ENCODE measurements around the gene CILP2. TPM values are rescaled to one million over a fixed set of nuclear protein-coding genes. Genes with fewer than 3 reads are reported as not detected.

Gene CILP2
- 0.29 TPM for polyA plus RNA-seq (2013, experiment 1 of 2; ENCODE audit: insufficient read length)
- 0.18 TPM for polyA plus RNA-seq (2013, experiment 2 of 2; ENCODE audit: insufficient read length)

- no peak for DNase-seq
Observed at GRCh38 chr19:19538061-19538784, at the start of gene CILP2. CILP2 (plus strand) TSS chr19:19538265; CDS start chr19:19538350, 85 bp downstream.

GRCh38 chr19:19488875-19489690 is 49.0 kb upstream of the CILP2 start:
- DNase-seq, result peak; percentile 96

GRCh38 chr19:19489804-19490204 is 48.3 kb upstream of the CILP2 start:
- no peak for DNase-seq

DNA sequence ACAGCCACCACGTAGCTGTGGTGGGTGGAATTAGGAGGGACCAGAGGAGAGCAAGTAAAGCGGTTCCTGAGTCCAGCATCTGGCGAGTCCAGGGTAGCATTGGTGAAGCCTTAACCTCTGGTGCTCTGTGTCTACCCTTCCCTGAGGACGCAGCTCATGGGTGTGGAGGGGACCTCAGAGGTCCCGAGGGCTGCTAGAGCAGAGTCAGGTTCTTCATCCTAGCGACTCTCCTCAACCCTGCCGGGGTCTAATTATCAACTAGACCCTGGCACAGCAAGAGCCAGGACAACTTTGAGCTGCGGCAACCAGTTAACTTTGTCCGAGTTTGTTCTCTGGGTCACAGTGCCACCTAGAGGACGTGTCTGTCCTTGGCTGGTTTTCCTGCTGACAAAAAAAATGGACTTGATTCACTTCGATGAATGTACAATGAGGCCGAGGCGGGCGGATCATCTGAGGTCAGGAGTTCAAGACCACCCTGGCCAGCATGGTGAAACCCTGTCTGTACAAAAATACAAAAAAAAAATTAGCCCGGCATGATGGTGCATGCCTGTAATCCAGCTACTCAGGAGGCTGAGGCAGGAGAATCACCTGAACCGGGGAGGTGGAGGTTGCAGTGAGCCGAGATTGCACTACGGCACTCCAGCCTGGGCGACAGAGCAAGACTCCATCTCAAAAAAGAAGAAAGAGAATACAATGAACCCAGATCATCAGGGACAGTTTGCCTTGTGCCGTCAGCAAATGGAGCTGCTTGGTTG is 47.7 kb upstream of the CILP2 start:
- peak; percentile 81 for DNase-seq

DNA sequence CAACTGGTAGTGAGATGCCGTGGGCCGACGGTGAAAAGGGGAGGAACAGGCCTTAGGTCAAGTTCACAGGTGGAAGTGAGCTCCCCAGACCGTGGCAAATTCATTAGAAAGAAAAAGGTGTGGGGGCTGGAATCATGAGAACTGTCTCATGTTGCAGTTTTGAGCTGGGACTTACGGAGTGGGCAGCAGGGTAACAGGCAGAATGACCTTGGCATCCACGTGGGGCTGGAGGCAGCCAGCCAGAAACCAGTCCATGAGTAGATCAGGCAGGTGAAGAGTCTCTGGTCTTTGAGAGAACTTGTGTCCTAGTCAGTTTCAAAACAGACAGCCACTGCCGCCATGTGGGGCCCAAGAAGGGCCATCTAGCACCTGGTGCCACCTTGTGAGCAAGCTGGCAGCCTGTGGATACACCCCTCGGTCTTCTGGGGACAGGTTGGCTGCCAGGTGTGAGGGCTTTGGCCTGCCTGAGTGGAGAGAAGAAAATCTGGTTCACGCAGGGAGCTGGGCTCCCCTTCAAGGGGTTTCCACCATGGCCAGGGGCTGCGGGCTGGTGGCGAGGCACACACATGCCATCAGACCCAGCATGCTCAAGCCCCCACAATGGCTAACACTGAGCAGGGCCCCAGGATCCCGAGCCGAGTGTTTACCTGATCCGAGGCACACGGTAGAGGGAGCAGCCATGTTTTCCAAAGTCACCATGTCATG is 46.6 kb upstream of the CILP2 start:
- no peak for DNase-seq

- no peak for DNase-seq
Observed at GRCh38 chr19:19492026-19492610, 45.9 kb upstream of the CILP2 start.

GRCh38 chr19:19493841-19494546 is 44.1 kb upstream of the CILP2 start:
- no peak for DNase-seq

- no peak for DNase-seq
Observed at GRCh38 chr19:19495614-19496603, 42.2 kb upstream of the CILP2 start.

GRCh38 chr19:19498255-19498991 is 39.6 kb upstream of the CILP2 start:
- DNase-seq, result no peak

GRCh38 chr19:19499272-19499995 is 38.6 kb upstream of the CILP2 start:
- DNase-seq, result no peak

DNA sequence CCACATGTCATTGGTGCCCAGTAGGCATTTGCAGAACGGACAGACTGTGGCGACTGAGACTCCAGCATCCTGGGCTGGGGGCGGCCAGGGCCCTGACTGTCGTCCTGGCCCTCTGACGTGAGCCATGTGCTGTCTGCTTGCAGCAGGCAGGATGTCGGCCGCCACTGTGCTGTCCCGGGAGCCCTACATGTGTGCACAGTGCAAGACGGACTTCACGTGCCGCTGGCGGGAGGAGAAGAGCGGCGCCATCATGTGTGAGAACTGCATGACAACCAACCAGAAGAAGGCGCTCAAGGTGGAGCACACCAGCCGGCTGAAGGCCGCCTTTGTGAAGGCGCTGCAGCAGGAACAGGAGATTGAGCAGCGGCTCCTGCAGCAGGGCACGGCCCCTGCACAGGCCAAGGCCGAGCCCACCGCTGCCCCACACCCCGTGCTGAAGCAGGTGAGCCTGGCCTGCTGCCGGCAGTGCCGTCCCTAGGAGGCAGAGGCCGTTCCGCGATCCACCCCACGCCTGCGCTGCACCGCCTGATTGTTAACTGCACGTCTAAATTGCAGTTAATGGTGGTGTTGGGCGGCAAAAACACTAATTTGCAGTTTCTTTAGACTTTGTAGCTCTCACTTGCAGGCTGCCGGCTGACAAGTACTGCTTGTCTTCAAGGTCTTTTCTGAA is 37.0 kb upstream of the CILP2 start:
- DNase-seq, result no peak

DNA sequence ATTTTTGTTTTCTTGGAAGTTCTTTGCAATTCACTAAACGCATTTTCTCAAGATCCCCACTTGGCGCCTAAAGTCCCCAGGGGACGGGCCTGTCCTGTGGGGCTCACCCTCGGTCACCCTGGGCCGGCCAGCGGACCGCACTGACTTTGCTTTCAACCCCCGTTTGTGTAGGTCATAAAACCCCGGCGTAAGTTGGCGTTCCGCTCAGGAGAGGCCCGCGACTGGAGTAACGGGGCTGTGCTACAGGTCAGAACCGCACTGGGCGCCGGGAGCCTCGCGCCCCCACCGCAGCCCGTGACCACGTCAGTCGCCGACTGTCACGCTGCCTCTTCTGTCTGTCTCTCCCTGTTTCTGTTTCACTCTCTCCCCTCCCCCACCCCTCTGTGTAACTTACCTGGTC is 36.3 kb upstream of the CILP2 start:
- DNase-seq, result no peak

- no peak for DNase-seq
Observed at GRCh38 chr19:19502281-19502680, 35.8 kb upstream of the CILP2 start.

DNA sequence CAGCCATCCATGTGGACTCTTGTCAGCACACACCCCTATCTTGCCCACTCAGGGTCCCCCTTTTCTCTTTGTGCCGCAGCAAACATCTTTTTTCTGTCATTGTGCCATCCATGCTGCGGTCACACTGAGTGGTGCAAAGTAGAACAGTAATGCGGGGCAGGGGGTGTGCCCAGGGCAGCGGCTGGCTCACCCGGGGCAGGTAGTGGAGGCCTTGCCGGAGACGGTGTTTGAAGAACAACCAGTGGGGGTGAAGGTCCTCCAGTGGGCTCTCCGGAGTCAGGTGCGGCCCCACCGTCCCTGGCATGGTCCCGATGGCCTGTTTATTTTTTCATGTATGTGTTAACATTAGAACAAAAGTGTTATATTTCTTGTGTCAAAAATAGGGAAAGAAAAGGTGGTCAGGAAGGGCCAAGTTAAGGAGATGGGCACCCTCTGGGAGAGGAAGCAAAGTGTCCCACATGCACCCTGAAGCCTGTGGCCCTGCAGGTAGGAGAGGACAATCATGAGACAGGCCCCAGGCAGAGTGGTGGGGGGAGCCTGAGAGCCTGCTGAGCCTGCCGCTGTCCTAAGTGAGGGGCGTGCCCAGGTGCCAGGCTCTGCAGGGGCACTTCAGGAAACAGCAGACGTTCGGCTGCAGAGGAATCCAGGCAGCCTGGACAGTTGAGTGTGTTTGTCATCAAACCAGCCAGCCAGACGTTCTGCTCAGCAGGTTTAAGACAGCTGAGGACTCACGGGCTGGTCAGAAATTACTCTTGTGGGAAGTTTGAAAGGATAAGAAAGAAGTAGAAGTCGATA is 35.1 kb upstream of the CILP2 start:
- no peak for DNase-seq

GRCh38 chr19:19504754-19505668 is 33.1 kb upstream of the CILP2 start:
- no peak for DNase-seq
